Transverse colon (tissue), 4 donors: ENCODE measurements around the gene COL20A1. TPM values are rescaled to one million over a fixed set of nuclear protein-coding genes. Genes with fewer than 3 reads are reported as not detected.

Source experiments
- DNase-seq: peaks from one replicate; pipeline ENCODE4 v3.0.0-alpha.2; 2019
- H3K27ac ChIP-seq, 4 donors: fragments of 200-600 bp; sonication (generic); 2 replicates each; pipeline ENCODE4 v1.5.1; 2016 to 2018; ENCODE audit warnings: inconsistent platforms in 4 of 4
- H3K27me3 ChIP-seq: fragments of 200-600 bp; sonication (generic); 2 replicates; pipeline ENCODE4 v1.5.1; 2017; ENCODE audit warnings: inconsistent platforms
- H3K36me3 ChIP-seq, 4 donors: fragments of 200-600 bp; sonication (generic); 2 replicates each; pipeline ENCODE4 v1.5.1; 2017 to 2019; ENCODE audit warnings: inconsistent platforms in 4 of 4
- H3K4me1 ChIP-seq, 4 donors: fragments of 200-600 bp; sonication (generic); 2 replicates each; pipeline ENCODE4 v1.5.1; 2017 to 2020; ENCODE audit warnings: inconsistent platforms in 4 of 4
- H3K4me3 ChIP-seq, 4 donors: fragments of 200-600 bp; sonication (generic); 1 replicate in 1 of 4; 2 replicates in 3 of 4; pipeline versions ENCODE4 v1.5.1 to v1.6.1; 2017 to 2019; ENCODE audit warnings: inconsistent platforms in 4 of 4
- H3K9me3 ChIP-seq, 2 donors: fragments of 200-600 bp; sonication (generic); 2 replicates each; pipeline ENCODE4 v1.5.1; 2017 to 2019; ENCODE audit warnings: inconsistent platforms in 2 of 2
- CTCF ChIP-seq, 5 experiments: fragments of 200-600 bp in 3 of 5; fragments of 450-650 bp in 2 of 5; sonication (generic) in 3 of 5; IDR thresholded peaks; 1 replicate in 2 of 5; 2 replicates in 3 of 5; pipeline ENCODE4 v1.5.1; 2016 to 2017; ENCODE audit warnings: antibody characterized with exemption in 5 of 5, inconsistent platforms in 3 of 5, mild to moderate bottlenecking in 2 of 5, moderate library complexity in 1 of 5
- EP300 ChIP-seq: sonication (generic); formaldehyde crosslinking; IDR thresholded peaks from one replicate; pipeline ENCODE4 v1.6.1; 2017; ENCODE audit warnings: antibody characterized with exemption, low read depth
- POLR2A ChIP-seq: fragments of 450-650 bp; IDR thresholded peaks from one replicate; pipeline ENCODE4 v1.6.1; 2016; ENCODE audit warnings: antibody characterized with exemption, mild to moderate bottlenecking, moderate library complexity
- POLR2AphosphoS5 ChIP-seq, 3 donors: sonication (generic); formaldehyde crosslinking; IDR thresholded peaks; one replicate each; pipeline ENCODE4 v1.6.1; 2016; ENCODE audit warnings: antibody characterized with exemption in 3 of 3
- WGBS, 2 donors: methylation state at CpG; one replicate each; pipeline ENCODE4 v1.1.5; 2018; ENCODE audit warnings: low coverage in 1 of 2; 5-methylcytosine and 5-hydroxymethylcytosine counted together
- in situ Hi-C, 4 donors: fragments of 200-750 bp; cut with MboI; loops; one replicate each; pipeline versions ENCODE4 v1.15.0 to v1.15.1; 2017; ENCODE audit warnings: low sequenced_read_pairs in 3 of 4, low pct_ligation_motif_present in 1 of 4, low pct_unique_long_range_greater_than_20kb in 1 of 4
- intact Hi-C: fragments of 100-400 bp; cut with DNase I; formaldehyde crosslinking; loops from one replicate; pipeline ENCODE4 v1.15.1; 2023; ENCODE audit warnings: low total_unique reads
- total RNA-seq, 4 donors: library from RNA; depleted of rRNA; stranded (reverse); fragments of >200 nt; gene quantifications; one replicate each; pipeline ENCODE4 v1.1.0, GENCODE V29; 2016

COL20A1 gene
- total RNA-seq, 4 donors from 2014 or later: 43.8 TPM; not detected in 3

GRCh38 chr20:63323357-63323981 lies 30.5 kb downstream of the COL20A1 start:
- Histone ChIP-seq H3K9me3 (no peaks in the 10 kb centered on the region), H3K27ac (no peak overlapping the region), H3K36me3 (no peaks in the 10 kb centered on the region), H3K4me1 (no peaks in the 10 kb centered on the region), H3K4me3 (no peak overlapping the region), H3K27me3 (peaks cover 14% of the 10 kb centered on the region)
- 61 to 78% methylated on average over 10 to 17 of the region's 18 CpGs for WGBS, 2 donors
- TF ChIP-seq CTCF (IDR thresholded peaks at IDR 0.05) (no peak), POLR2AphosphoS5 (IDR thresholded peaks at IDR 0.05) (no peak)
- DNase-seq: no peak
- intact Hi-C loops: no loop called here
- in situ Hi-C loops: no loop called here

- TF ChIP-seq POLR2A (no peak), POLR2AphosphoS5 (IDR thresholded peaks at IDR 0.05) (no peak)
- Histone ChIP-seq H3K36me3 (no peaks in the 10 kb centered on the region), H3K27me3 (peaks cover 20% of the 10 kb centered on the region), H3K4me1 (no peaks in the 10 kb centered on the region), H3K27ac (no peak overlapping the region), H3K9me3 (no peaks in the 10 kb centered on the region), H3K4me3 (no peak overlapping the region)
- 80% methylated on average over 8 of the region's 10 CpGs; no CpG with 5 or more reads in 1 of the 2 donors for WGBS, 2 donors
- DNase-seq: no peak
- intact Hi-C loops (no loop called here), in situ Hi-C loops (no loop called here)
Measured at GRCh38 chr20:63325021-63325471, 32.1 kb downstream of the COL20A1 start.

- no peaks in the 10 kb centered on the region for H3K4me1 ChIP-seq
- H3K9me3 ChIP-seq: no peaks in the 10 kb centered on the region
- no peak for TF ChIP-seq CTCF (IDR thresholded peaks at IDR 0.05)
- no peak for TF ChIP-seq POLR2AphosphoS5 (IDR thresholded peaks at IDR 0.05)
- in situ Hi-C loops (no loop called here), intact Hi-C loops (no loop called here)
- H3K27me3 ChIP-seq: peaks cover 20% of the 10 kb centered on the region
- no peak for DNase-seq
- WGBS, 2 donors: 74 to 78% methylated on average over 2 to 7 of the region's 8 CpGs
- H3K36me3 ChIP-seq: no peaks in the 10 kb centered on the region
- H3K4me3 ChIP-seq: no peak overlapping the region
- H3K27ac ChIP-seq: no peak overlapping the region
Measured at GRCh38 chr20:63325554-63326313, 32.7 kb downstream of the COL20A1 start.

GRCh38 chr20:63326314-63327230 lies 33.6 kb downstream of the COL20A1 start:
- no peaks in the 10 kb centered on the region for H3K4me1 ChIP-seq
- in situ Hi-C loops: no loop called here
- no peaks in the 10 kb centered on the region for H3K9me3 ChIP-seq
- H3K27me3 ChIP-seq: peaks cover 16% of the 10 kb centered on the region
- no peak for TF ChIP-seq POLR2A
- TF ChIP-seq POLR2AphosphoS5 (IDR thresholded peaks at IDR 0.05): no peak
- no peak for TF ChIP-seq EP300
- no peak for TF ChIP-seq CTCF (IDR thresholded peaks at IDR 0.05)
- 81% methylated on average over 11 of the region's 15 CpGs; no CpG with 5 or more reads in 1 of the 2 donors for WGBS, 2 donors
- no peaks in the 10 kb centered on the region for H3K36me3 ChIP-seq
- H3K27ac ChIP-seq: no peak overlapping the region
- intact Hi-C loops: no loop called here
- no peak for DNase-seq
- no peak overlapping the region for H3K4me3 ChIP-seq
